ENCODE data around the gene LYPD3. TPM values are rescaled to one million over a fixed set of nuclear protein-coding genes. Genes with fewer than 3 reads are reported as not detected.

Gene LYPD3
- total and polyA plus RNA-seq, 12 donors = 0.14 to 0.75 (median 0.36) TPM; not detected in 2

GRCh38 chr19:43486412-43486811, 21.0 kb upstream of the LYPD3 start:
- intact Hi-C loops (cut with DNase I) = no loop called here
- H3K27me3 ChIP-seq = no peaks in the 10 kb centered on the region

GRCh38 chr19:43485951-43486350, 20.5 kb upstream of the LYPD3 start:
- TF ChIP-seq CTCF (IDR thresholded peaks at IDR 0.05) = no peak
- no peak overlapping the region for H3K27ac ChIP-seq
- peaks cover 0 to 5% (median 0%) of the 10 kb centered on the region in 9 donors for H3K4me1 ChIP-seq
- H3K9me3 ChIP-seq = no peaks in the 10 kb centered on the region
- intact Hi-C loops (cut with DNase I) = no loop called here
- DNase-seq (no peak), ATAC-seq (no peak)
- H3K4me3 ChIP-seq = no peak overlapping the region
- H3K36me3 ChIP-seq = peaks cover 0 to 8% (median 0%) of the 10 kb centered on the region in 9 donors
- 73 to 75% methylated on average over 6 of the region's 6 CpGs for WGBS, 2 donors
- H3K27me3 ChIP-seq = no peaks in the 10 kb centered on the region

More at GRCh38 chr19:43486412-43486811, 21.0 kb upstream of the LYPD3 start:
- WGBS, 2 donors = 94 to 97% methylated on average over 5 to 7 of the region's 7 CpGs
- peaks cover 0 to 9% (median 0%) of the 10 kb centered on the region in 9 donors for H3K36me3 ChIP-seq
- H3K4me3 ChIP-seq = no peak overlapping the region
- H3K9me3 ChIP-seq = no peaks in the 10 kb centered on the region
- ATAC-seq = no peak
- no peak overlapping the region for H3K27ac ChIP-seq
- H3K4me1 ChIP-seq = peaks cover 0 to 5% (median 0%) of the 10 kb centered on the region in 9 donors
- DNase-seq = no peak
- TF ChIP-seq CTCF (IDR thresholded peaks at IDR 0.05) = no peak

- peaks cover 0 to 11% (median 0%) of the 10 kb centered on the region in 9 donors for H3K36me3 ChIP-seq
- peaks cover 0 to 5% (median 0%) of the 10 kb centered on the region in 9 donors for H3K4me1 ChIP-seq
- intact Hi-C loops (cut with DNase I) = no loop called here
- no peaks in the 10 kb centered on the region for H3K27me3 ChIP-seq
- no peak overlapping the region for H3K4me3 ChIP-seq
- no peak for ATAC-seq
- no peaks in the 10 kb centered on the region for H3K9me3 ChIP-seq
- DNase-seq = no peak
- 95 to 97% methylated on average over 6 of the region's 6 CpGs for WGBS, 2 donors
- H3K27ac ChIP-seq = no peak overlapping the region
- no peak for TF ChIP-seq CTCF (IDR thresholded peaks at IDR 0.05)
Observed at GRCh38 chr19:43483281-43483680, 17.9 kb upstream of the LYPD3 start.

- no peak overlapping the region for H3K4me3 ChIP-seq
- intact Hi-C loops (cut with DNase I) = no loop called here
- H3K9me3 ChIP-seq = no peaks in the 10 kb centered on the region
- no peak overlapping the region for H3K27ac ChIP-seq
- WGBS, 2 donors = 87 to 89% methylated on average over 4 of the region's 4 CpGs
- ATAC-seq (no peak), DNase-seq (no peak)
- H3K36me3 ChIP-seq = peaks cover 0 to 19% (median 0%) of the 10 kb centered on the region in 9 donors
- H3K4me1 ChIP-seq = peaks cover 0 to 4% (median 0%) of the 10 kb centered on the region in 9 donors
- no peak for TF ChIP-seq CTCF (IDR thresholded peaks at IDR 0.05)
- H3K27me3 ChIP-seq = no peaks in the 10 kb centered on the region
Observed at GRCh38 chr19:43482193-43482592, 16.8 kb upstream of the LYPD3 start.

Measured in heart right ventricle (tissue), 16 donors.